SU-DHL-6 (cell line): ENCODE measurements around the gene KIZ.

Experiments used
- H2AFZ ChIP-seq: fragments of 200-600 bp; sonication (generic); 2 replicates; pipeline ENCODE4 v1.6.1; 2014; ENCODE audit warnings: low read depth, mild to moderate bottlenecking, moderate library complexity, mixed read lengths, antibody characterized with exemption, low read length; ENCODE audit not compliant: severe bottlenecking
- H3F3A ChIP-seq: fragments of 200-600 bp; shearing (Covaris generic); 2 replicates; pipeline ENCODE4 v1.6.0; 2016; ENCODE audit warnings: antibody characterized with exemption, mild to moderate bottlenecking; ENCODE audit not compliant: insufficient read depth
- H3K27ac ChIP-seq: fragments of 200-600 bp; sonication (generic); 2 replicates; pipeline ENCODE4 v1.5.1; 2016; ENCODE audit warnings: low read depth, mild to moderate bottlenecking, low read length, moderate library complexity, mixed read lengths
- H3K27me3 ChIP-seq: fragments of 200-600 bp; sonication (generic), shearing (Covaris generic); 2 replicates; pipeline ENCODE4 v1.6.0; 2014; ENCODE audit warnings: mild to moderate bottlenecking, low read length
- H3K36me3 ChIP-seq: fragments of 200-600 bp; sonication (generic); 2 replicates; pipeline ENCODE4 v1.6.1; 2014; ENCODE audit warnings: mild to moderate bottlenecking, low read length, mixed read lengths
- H3K4me2 ChIP-seq: fragments of 300-600, 200-600 bp; shearing (Covaris generic), sonication (generic); 2 replicates; pipeline ENCODE4 v1.6.0; 2014; ENCODE audit warnings: low read length, low read depth, mild to moderate bottlenecking; ENCODE audit not compliant: poor library complexity, severe bottlenecking
- H3K4me3 ChIP-seq: fragments of 200-600 bp; sonication (generic); 2 replicates; pipeline ENCODE4 v1.5.1; 2014; ENCODE audit warnings: antibody characterized with exemption, low read length, mild to moderate bottlenecking, mixed read lengths; ENCODE audit not compliant: insufficient read depth, poor library complexity, severe bottlenecking
- H3K79me2 ChIP-seq: fragments of 200-600 bp; sonication (generic); 2 replicates; pipeline ENCODE4 v1.6.1; 2014; ENCODE audit warnings: mild to moderate bottlenecking, low read length, moderate library complexity; ENCODE audit not compliant: insufficient read depth
- H3K9ac ChIP-seq: fragments of 200-600 bp; sonication (generic); 2 replicates; pipeline ENCODE4 v1.7.0; 2014; ENCODE audit warnings: mild to moderate bottlenecking, low read length
- H3K9me2 ChIP-seq: fragments of 200-600 bp; sonication (generic); replicated peaks from 2 replicates; pipeline ENCODE4 v1.6.1; 2014; ENCODE audit warnings: low read length; ENCODE audit not compliant: insufficient read depth
- H3K9me3 ChIP-seq: fragments of 200-600 bp; sonication (generic); 2 replicates; pipeline ENCODE4 v1.6.1; 2014; ENCODE audit warnings: low read length, mixed read lengths; ENCODE audit not compliant: insufficient read depth
- H4K20me1 ChIP-seq: fragments of 200-600 bp; sonication (generic); 2 replicates; pipeline ENCODE4 v1.6.1; 2014; ENCODE audit warnings: low read depth, mild to moderate bottlenecking, antibody characterized with exemption, low read length, moderate library complexity, mixed read lengths
- CTCF ChIP-seq: fragments of 200-600 bp; sonication (generic); IDR thresholded peaks from one replicate; pipeline ENCODE4 v1.5.1; 2017; ENCODE audit warnings: antibody characterized with exemption, mild to moderate bottlenecking, low read length, moderate library complexity; ENCODE audit not compliant: insufficient read depth, poor library complexity, severe bottlenecking
- EZH2phosphoT487 ChIP-seq: fragments of 200-600 bp; sonication (generic), shearing (Covaris generic); conservative IDR thresholded peaks from 2 replicates; pipeline ENCODE4 v1.6.1; 2018; ENCODE audit warnings: mild to moderate bottlenecking, antibody characterized with exemption, low read length, moderate library complexity, mixed read lengths

KIZ gene

GRCh38 chr20:21101453-21101931 lies 24.4 kb upstream of the KIZ start:
- Histone ChIP-seq H3K4me2 (peak overlapping the region; percentile 69), H3K9me2 (no peaks in the 10 kb centered on the region), H3K27ac (no peak overlapping the region), H3K36me3 (no peaks in the 10 kb centered on the region), H3F3A (no peaks in the 10 kb centered on the region), H3K9me3 (no peaks in the 10 kb centered on the region), H4K20me1 (no peaks in the 10 kb centered on the region), H3K79me2 (no peaks in the 10 kb centered on the region), H3K27me3 (no peaks in the 10 kb centered on the region), H2AFZ (peak overlapping the region; percentile 93), H3K4me3 (no peak overlapping the region), H3K9ac (peak overlapping the region; percentile 16; the same call in 1 of the 2 replicates)
- TF ChIP-seq CTCF: no peak
- no peak for TF ChIP-seq EZH2phosphoT487

GRCh38 chr20:21101932-21102575 lies 23.8 kb upstream of the KIZ start:
- Histone ChIP-seq H3K36me3 (no peaks in the 10 kb centered on the region), H3K27ac (no peak overlapping the region), H3K9ac (no peak overlapping the region), H3F3A (no peaks in the 10 kb centered on the region), H3K9me3 (no peaks in the 10 kb centered on the region), H2AFZ (no peak overlapping the region), H3K4me3 (no peak overlapping the region), H3K27me3 (no peaks in the 10 kb centered on the region), H3K9me2 (no peaks in the 10 kb centered on the region), H3K79me2 (no peaks in the 10 kb centered on the region), H4K20me1 (no peaks in the 10 kb centered on the region), H3K4me2 (peak overlapping the region; percentile 9)
- TF ChIP-seq EZH2phosphoT487 (no peak), CTCF (no peak)

- H3F3A ChIP-seq: no peaks in the 10 kb centered on the region
- H3K9me2 ChIP-seq: no peaks in the 10 kb centered on the region
- H3K36me3 ChIP-seq: no peaks in the 10 kb centered on the region
- TF ChIP-seq CTCF (no peak), EZH2phosphoT487 (no peak)
- no peak overlapping the region for H3K4me3 ChIP-seq
- H4K20me1 ChIP-seq: no peaks in the 10 kb centered on the region
- no peak overlapping the region for H3K9ac ChIP-seq
- H3K9me3 ChIP-seq: no peaks in the 10 kb centered on the region
- H2AFZ ChIP-seq: peak overlapping the region; percentile 17
- H3K79me2 ChIP-seq: no peaks in the 10 kb centered on the region
- no peak overlapping the region for H3K27ac ChIP-seq
- peak overlapping the region; percentile 9 for H3K4me2 ChIP-seq
- H3K27me3 ChIP-seq: no peaks in the 10 kb centered on the region
These were observed 23.1 kb upstream of the KIZ start for GRCh38 chr20:21102603-21103311.
